OCI-M2 (cell line): ENCODE results near the gene KCTD7.
A peak's percentile ranks its signal among the peaks of the same experiment; 100 is the strongest.
"Not testable (repeated sequence)": the region's sequence is repeated elsewhere in the genome, so short reads cannot be mapped to it uniquely, and the experiment has no call there.

Experiments
- DNase-seq: peaks from one replicate; lab custom pipeline; 2025; ENCODE audit not compliant: unreplicated experiment; lab: John Stamatoyannopoulos, UW

KCTD7 gene

DNA sequence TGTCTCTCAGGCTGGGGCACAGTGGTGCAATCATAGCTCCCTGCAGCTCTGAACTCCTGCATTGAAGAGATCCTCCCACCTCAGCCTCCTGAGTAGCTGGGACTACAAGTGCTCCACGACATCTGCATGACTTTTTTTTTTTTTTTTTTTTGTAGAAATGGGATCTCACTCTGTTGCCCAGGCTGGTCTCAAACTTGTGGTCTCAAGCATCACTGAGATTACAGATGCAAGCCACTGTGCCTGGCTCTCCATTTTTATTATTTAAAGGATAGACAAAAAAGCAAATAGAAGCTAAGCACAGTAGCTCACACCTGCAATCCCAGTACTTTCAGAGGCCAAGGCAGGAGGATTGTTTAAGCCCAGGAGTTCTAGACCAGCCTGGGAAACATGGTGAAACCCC is 13.0 kb upstream of the KCTD7 start:
- DNase-seq: no peak

DNA sequence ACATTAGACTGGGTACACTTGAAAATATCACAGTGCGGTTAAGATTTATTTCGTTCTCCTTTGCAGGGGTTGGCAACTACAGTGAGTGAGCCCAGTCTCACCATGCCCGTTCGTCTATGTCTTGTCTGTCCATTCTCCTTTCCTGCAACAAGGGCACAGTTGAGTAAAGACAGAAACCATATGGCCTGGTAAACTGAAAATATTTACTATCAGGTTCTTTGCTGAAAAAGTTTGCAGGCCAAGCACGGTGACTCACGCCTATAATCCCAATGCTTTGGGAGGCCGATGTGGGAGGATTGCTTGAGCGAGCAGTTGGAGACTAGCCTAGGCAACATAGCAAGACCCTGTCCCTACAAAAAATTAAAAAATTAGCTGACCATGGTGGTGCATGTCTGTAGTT is 11.4 kb upstream of the KCTD7 start:
- DNase-seq: no peak

DNA sequence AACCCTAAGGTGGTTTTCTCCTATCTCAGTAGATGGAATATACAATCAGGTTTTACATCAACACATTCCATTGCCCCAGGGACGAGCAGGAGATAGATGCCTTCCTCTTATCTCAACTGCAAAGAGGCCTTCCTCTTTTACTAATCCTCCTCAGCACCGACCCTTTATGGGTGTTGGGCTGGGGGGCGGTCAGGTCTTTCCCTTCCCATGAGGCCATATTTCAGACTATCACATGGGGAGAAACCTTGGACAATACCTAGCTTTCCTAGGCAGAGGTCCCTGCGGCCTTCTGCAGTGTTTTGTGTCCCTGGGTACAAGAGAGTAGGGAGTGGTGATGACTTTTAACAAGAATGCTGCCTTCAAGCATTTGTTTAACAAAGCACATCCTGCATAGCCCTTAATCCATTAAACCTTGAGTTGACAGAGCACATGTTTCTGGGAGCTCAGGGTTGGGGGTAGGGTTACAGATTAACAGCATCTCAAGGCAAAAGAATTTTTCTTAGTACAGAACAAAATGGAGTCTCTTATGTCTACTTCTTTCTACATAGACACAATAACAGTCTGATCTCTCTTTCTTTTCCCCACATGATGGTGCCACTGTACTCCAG is 9.2 kb upstream of the KCTD7 start:
- DNase-seq: not testable (repeated sequence)

DNA sequence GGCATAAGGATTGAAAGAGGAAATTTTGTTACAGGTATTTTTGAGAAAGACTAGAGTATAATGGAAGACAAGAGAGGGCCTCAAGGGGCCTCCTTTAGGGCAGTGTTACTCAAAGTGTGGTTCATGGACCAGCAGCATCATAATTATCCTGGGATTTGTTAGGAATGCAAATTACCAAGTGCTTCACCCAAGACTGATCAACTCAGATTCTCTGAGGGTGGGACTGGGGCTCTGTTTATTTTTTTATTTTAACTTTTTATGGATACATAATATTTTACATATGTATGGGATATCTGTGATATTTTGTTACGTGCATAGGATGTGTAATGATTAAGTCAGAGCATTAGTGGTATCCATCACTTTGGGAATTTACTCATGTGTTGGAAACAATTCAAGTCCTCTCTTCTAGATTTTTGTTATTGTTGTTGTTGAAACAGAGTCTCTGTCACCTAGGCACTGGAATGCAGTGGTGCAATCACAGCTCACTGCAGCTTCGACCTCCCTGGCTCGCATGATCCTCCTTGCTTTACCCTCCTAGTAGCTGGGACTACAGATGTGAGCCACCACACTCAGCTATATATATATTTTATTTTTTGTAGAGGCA is 2.2 kb upstream of the KCTD7 start:
- no peak for DNase-seq

GRCh38 chr7:66627151-66627681 is 1.5 kb upstream of the KCTD7 start:
- DNase-seq: no peak

- DNase-seq: no peak
Observed at GRCh38 chr7:66627881-66628360, 760 bp upstream of the KCTD7 start.

- no peak for DNase-seq
Observed at GRCh38 chr7:66629222-66630062, 761 bp downstream of the KCTD7 start.

- no peak for DNase-seq
Observed at GRCh38 chr7:66630531-66630930, 1.9 kb downstream of the KCTD7 start.

DNA sequence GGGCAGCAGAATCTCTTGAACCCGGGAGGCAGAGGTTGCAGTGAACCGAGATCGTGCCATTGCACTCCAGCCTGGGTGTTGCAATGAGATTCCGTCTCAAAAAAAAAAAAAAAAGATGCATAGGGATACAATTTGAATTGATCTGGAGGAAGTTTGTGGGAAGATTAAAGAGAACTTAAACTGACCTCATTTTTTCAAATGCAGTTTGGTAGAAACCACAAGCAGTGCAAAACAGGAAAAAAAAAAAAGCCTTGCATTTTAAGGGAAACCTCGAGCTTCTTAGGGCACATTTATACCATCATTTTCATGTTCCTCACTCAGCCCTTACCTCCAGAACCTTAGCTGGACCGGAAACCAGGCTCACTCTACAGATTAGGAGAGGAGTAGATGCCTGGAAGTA is 2.8 kb downstream of the KCTD7 start:
- no peak for DNase-seq

- no peak for DNase-seq
Observed at GRCh38 chr7:66634816-66635215, 6.1 kb downstream of the KCTD7 start.

GRCh38 chr7:66635322-66635981 is 6.8 kb downstream of the KCTD7 start:
- DNase-seq: not testable (repeated sequence)

- not testable (repeated sequence) for DNase-seq
Observed at GRCh38 chr7:66635982-66636546, 7.4 kb downstream of the KCTD7 start.

DNA sequence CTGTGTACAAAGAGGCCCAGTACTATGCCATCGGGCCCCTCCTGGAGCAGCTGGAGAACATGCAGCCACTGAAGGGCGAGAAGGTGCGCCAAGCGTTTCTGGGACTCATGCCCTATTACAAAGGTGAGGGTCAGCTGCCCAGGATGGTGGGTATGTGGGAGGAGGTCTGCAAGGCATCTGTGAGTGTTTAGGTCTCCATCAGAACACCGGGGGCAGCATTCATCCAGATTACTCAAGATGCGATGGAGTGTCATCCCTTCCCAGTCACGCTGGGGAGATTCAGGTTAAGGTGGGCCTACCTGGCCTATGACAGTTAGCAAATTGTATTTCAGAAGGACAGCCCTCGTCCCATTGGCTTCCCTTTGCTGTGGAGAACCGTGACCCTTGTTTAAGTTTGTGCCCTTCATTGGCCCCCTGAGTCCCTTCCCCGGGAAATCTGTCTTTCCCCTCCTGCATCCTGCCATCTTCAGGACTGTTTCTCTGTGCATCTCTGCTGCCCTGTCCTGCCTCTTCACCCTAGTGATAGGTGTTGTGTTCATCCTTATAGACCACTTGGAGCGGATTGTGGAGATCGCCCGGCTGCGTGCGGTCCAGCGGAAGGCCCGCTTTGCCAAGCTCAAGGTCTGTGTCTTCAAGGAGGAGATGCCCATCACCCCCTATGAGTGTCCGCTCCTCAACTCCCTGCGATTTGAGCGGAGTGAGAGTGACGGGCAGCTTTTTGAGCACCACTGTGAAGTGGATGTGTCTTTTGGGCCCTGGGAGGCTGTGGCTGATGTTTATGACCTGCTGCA is 9.8 kb downstream of the KCTD7 start:
- DNase-seq: no peak

- DNase-seq: peak; percentile 65
Observed at GRCh38 chr7:66639773-66640172, 11.1 kb downstream of the KCTD7 start.

DNA sequence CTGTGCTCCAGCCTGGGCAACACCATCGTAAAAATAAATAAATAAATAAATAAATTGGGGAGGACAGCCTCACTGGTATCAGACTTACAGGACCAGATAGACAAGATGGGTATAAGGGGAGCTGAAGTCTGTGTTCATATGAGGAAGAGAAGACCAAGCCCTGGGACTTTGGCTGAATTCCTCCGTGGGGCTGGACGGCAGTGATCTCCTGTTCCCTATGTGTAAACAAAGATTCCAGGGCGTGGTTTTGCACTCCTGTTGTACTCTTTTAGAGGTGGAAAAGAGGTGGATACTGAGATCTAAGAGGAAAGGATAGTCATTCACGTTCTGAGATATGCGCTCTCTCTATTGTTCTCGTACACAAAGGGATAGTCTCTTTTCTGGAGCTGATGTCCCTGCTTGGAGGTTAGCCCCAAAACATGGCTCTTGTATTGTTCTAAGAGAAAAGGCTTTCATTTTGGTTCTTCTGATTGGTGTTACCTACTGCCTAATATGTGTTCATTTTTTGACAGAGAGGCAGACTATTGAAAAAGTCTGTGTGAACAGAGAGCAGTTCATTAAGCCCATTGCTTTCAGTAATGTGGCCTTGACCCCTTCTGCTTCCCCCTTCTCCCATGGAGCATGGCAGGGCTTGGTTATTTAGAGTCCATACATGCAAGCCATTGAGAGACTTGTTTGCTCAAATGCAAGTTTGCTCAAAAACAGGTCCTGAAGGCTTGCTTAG is 12.3 kb downstream of the KCTD7 start:
- no peak for DNase-seq

DNA sequence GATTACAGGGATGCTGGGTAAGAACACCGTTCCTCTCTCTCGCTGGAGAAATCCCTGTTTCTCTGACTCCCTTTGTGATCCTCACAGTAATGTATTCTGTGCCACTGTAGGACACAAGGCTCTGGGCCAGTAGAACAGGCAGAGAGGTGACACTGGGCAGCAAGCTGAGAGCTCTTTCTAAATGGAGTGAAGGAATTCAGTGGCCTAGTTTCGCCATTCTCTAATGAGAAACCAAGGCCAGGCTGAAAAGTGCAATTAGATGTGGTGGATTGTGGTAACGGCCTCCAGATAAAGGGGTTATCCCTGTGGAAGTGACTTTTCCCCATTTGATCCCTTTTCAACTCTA is 12.8 kb downstream of the KCTD7 start:
- no peak for DNase-seq

DNA sequence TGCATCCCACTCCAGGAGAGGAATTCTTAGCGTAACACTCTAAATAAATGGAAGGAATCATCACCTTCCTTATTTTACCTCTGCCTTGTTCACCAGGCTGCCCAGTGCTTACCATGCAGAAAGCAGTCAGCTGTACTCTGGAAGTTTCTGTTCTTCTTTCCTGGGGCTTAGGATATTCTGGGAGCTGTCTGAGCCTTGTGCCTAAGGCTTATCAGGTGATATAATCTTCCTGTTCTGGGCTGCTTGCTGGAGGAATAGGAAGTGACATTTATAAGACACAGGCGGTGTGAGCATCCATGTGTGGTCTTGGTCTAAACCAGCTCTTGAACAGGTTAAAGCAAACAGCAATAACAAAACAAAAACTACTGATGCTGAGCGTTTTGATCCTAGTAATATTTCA is 13.5 kb downstream of the KCTD7 start:
- no peak for DNase-seq

DNA sequence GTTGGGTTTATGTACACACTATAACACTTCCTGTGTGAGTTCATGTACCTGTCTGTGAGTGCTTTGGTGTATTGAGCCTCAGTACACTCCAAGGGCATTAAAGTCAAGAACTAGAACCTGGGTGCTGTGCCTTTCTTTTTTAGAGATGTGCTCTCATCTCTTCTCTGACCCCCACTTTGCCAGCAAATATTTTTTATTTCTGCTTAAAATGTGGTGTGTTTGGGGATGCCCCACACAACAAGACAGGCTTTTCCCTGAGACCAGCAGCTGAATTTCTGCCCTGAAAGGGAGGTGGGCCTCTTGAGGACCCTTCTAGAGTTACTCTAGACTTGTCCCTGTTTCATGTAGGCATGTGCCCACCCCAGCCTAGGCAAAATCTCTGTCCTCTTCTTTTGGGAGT is 14.3 kb downstream of the KCTD7 start:
- no peak for DNase-seq

DNA sequence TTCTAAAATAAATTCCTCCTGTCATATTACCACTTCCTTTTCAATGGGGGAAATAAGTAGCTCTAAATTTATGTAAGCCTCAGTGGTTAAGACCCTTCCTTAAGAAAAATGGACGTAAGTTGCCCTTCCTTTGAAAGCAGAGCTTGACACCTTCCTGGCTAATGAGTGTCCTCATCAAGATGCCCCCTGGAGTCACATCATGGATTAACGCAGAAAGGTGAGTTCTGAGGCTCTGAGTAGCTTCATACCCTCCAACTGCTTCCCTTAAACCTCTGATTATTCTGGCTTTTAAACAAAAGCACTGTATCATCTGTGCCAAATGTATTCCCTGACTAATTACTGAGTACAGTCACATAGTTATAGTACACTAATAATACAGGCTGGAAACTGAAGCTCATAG is 14.7 kb downstream of the KCTD7 start:
- no peak for DNase-seq

- not testable (repeated sequence) for DNase-seq
Observed at GRCh38 chr7:66651026-66651425, 22.3 kb downstream of the KCTD7 start.
